Mucosa of descending colon (tissue), 3 donors: ENCODE measurements around the gene ANKZF1. TPM values are rescaled to one million over a fixed set of nuclear protein-coding genes. Genes with fewer than 3 reads are reported as not detected.

Source experiments
- ATAC-seq: fragments of 200-7000 bp; cut with Tn5 transposase; one replicate; pipeline ENCODE4 v1.9.1; 2020; ENCODE audit warnings: mild to moderate bottlenecking, moderate library complexity
- DNase-seq, 3 donors: peaks; one replicate each; pipeline ENCODE4 v3.0.0-alpha.2; 2020
- H3K36me3 ChIP-seq: fragments of 200-600 bp; one replicate; pipeline ENCODE4 v1.8.0; 2021; ENCODE audit warnings: low read depth, mild to moderate bottlenecking
- H3K4me1 ChIP-seq: fragments of 200-600 bp; one replicate; pipeline ENCODE4 v1.8.0; 2021; ENCODE audit warnings: low read depth, mild to moderate bottlenecking
- H3K4me3 ChIP-seq: fragments of 200-600 bp; one replicate; pipeline ENCODE4 v1.8.0; 2021; ENCODE audit warnings: mild to moderate bottlenecking
- H3K9me3 ChIP-seq: fragments of 200-600 bp; one replicate; pipeline ENCODE4 v1.8.0; 2021; ENCODE audit warnings: mild to moderate bottlenecking
- intact Hi-C, 2 donors: fragments of 100-400 bp; cut with DNase I in 1 of 2; cut with micrococcal nuclease in 1 of 2; formaldehyde crosslinking; loops; one replicate each; pipeline versions ENCODE4 v1.11.0 to v1.11.1; 2022; cut with DNase I, micrococcal nuclease
- total RNA-seq, 3 donors: library from RNA; stranded (reverse); fragmentation: NEBNext Ultra II Directional in 2 of 3; extraction: Animal tissue kit (Norgen Biotek cat#: 25700) in 2 of 3; gene quantifications; one replicate each; pipeline versions ENCODE4 v1.2.1 to v1.2.4, GENCODE V29; 2021 to 2023
- TF ChIP-seq, protein P1 (sequence below): fragments of 200-600 bp; IDR thresholded peaks from one replicate; pipeline ENCODE4 v1.8.0; 2022; ENCODE audit warnings: antibody characterized with exemption, mild to moderate bottlenecking
- donor health status: DM: no; HTN: no; CAD: no; lungs with moderate emphysema.
- donor health status: DM: no; HTN: no; CAD: no.
- donor health status: DM: no; HTN: yes; CAD: no.

The ANKZF1 gene
- total RNA-seq, 3 donors from 2014 or later: 38.6 to 65.2 (median 47.1) TPM

DNA sequence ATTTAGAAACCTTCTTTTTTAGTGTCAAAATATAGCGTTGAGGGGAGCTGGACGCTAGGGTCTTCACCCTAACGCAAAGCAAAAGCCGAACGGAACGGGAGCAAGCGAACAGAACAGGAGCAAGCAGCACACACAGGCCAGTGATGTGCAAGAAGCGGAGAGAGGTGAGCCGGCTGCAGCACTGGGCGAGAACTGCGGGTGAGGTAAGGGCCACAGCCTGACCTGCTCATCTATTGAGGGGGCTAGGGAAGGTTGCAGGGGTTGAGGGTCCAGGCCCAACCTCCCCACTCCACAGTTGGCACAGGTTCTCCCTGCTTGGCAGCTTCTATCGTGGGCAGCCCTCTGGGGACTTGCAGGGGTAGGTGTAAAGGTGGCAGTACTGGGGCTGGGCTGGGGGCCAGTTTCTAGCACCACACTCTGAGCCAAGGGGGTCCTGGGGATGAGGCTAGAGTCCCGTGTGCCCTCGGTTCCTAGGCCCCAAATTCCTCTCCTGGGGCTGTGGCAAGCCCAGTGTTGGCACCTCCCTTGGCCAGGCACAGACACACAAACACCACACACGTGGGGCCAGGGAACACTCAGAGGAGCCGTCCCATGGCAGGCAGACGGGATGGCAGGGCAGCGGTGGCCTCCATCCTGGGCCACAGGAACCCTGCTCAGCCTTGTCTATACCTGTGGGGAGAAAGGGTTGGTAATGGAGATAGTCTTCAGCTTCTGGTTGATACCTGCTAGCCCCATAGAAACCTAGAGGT lies 9.6 kb upstream of the ANKZF1 start:
- Histone ChIP-seq H3K9me3 (no peaks in the 10 kb centered on the region), H3K36me3 (peaks cover 10% of the 10 kb centered on the region), H3K4me3 (no peak overlapping the region), H3K4me1 (peaks cover 26% of the 10 kb centered on the region)
- no peak for DNase-seq
- intact Hi-C loops: loop anchor here in 1 of 2 donors (10.0 kb wide), 1 partner anchor 55 kb away; the partner anchor contains the start of gene NHEJ1
- TF ChIP-seq, protein P1, sequence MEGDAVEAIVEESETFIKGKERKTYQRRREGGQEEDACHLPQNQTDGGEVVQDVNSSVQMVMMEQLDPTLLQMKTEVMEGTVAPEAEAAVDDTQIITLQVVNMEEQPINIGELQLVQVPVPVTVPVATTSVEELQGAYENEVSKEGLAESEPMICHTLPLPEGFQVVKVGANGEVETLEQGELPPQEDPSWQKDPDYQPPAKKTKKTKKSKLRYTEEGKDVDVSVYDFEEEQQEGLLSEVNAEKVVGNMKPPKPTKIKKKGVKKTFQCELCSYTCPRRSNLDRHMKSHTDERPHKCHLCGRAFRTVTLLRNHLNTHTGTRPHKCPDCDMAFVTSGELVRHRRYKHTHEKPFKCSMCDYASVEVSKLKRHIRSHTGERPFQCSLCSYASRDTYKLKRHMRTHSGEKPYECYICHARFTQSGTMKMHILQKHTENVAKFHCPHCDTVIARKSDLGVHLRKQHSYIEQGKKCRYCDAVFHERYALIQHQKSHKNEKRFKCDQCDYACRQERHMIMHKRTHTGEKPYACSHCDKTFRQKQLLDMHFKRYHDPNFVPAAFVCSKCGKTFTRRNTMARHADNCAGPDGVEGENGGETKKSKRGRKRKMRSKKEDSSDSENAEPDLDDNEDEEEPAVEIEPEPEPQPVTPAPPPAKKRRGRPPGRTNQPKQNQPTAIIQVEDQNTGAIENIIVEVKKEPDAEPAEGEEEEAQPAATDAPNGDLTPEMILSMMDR: no peak
- ATAC-seq: no peak

DNA sequence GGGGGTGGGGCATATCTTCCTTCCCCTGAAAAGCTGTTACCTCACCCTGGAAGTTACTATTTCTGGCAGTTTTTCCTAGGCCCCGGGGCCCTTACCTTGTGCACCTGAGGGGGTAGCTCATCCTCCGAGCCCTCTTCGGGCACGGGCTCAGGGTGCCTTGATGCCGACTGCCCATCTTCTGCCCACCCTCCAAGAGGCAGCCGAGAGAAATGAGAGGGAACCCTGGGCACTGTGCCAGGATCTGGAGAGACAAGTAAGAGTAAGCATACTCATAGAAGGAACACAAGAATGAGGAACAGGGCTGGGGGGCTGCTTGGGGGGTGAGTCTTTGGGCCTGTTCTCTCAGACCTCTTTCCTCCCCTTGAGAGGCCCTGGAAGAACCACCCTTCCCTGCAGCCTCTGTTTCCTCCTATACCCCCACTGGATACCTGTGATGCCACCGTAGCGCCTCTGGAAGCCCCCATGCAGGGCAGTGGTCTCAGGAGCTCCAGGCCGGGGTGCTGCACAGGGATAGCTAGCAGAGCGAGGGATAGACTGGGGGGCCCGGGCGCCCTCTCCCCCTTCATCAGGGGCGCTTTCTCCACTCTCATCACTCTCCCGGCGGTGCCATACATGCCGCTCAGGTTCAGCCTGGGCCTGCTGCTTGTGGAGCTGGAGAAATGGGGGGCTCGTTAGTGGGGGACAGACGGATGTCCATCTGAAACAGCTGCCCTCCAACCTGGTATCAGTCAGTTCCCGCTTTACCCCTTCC lies 8.8 kb upstream of the ANKZF1 start:
- Histone ChIP-seq H3K36me3 (peaks cover 10% of the 10 kb centered on the region), H3K4me1 (peaks cover 26% of the 10 kb centered on the region), H3K4me3 (no peak overlapping the region), H3K9me3 (no peaks in the 10 kb centered on the region)
- TF ChIP-seq, protein P1: no peak
- ATAC-seq (no peak), DNase-seq (no peak)
- intact Hi-C loops: no loop called here

DNA sequence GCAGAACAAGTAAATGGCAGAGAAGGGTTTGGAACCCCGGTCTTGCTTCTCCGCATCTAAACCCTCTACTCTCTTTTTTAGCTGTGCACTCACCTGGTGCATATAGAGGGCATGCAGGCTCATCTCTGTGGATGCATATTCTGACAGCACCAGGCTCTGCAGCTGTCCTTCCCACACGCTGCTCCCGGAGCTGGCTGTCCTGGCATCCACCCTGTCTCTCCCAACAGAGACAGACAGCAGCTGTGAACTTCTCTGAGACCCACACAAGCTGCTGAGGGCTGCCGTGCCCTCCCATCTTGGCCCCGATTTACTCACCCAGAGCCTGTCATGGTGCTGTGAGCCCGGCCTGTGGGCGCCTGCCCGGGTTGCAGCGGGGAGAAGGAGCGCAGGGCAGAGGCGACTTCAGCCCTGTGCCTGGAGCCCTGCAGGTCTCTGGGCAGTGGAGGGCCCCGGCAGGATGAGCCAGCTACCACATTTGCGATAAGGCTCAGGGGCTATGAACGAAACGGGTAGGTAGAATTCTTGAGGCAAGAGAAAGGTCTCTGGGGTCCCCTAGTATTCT lies 7.6 kb upstream of the ANKZF1 start:
- H3K4me1 ChIP-seq: peaks cover 26% of the 10 kb centered on the region
- H3K9me3 ChIP-seq: no peaks in the 10 kb centered on the region
- TF ChIP-seq, protein P1: no peak
- ATAC-seq (no peak), DNase-seq (no peak)
- H3K4me3 ChIP-seq: no peak overlapping the region
- intact Hi-C loops: no loop called here
- H3K36me3 ChIP-seq: peaks cover 10% of the 10 kb centered on the region

DNA sequence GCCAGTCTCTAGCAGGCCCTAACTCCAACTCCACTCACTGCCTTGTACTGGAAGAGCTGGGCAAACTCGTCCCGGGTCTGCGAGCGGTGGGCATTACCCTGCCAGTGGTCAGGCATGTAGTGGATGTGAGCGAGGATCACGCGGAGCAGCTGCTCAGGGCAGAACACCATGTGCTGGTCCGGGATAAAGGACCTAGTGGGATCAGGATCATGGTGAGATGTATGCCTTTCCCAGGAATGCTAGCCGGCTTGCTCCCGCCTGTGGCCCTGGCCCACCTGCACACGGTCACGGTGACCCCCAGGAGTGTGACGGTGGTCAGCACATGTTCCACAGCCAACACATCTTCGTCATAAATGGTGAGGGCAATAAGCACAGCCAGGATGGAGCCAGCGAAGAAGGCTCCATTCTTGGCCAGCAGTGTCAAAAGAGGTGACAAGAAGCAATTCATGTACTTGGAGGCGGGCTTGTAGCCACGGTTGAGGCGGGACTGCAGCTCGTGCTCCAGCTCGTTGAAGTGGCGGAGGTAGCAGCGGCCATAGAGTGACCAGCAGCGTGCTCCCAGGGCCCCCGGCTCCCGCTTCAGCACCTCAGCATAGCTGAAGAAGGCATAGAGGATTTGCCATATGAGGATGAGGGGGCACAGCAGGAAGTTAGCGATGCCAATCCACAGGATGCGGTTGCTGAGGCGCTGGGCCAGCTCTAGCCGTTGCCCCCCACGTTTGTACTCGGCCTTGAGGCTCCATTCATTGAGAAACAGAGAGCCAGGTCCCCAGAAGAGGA lies 5.6 kb upstream of the ANKZF1 start:
- intact Hi-C loops: no loop called here
- Histone ChIP-seq H3K9me3 (no peaks in the 10 kb centered on the region), H3K4me1 (peaks cover 14% of the 10 kb centered on the region), H3K36me3 (peaks cover 10% of the 10 kb centered on the region), H3K4me3 (no peak overlapping the region)
- TF ChIP-seq, protein P1: no peak
- DNase-seq (no peak), ATAC-seq (no peak)

DNA sequence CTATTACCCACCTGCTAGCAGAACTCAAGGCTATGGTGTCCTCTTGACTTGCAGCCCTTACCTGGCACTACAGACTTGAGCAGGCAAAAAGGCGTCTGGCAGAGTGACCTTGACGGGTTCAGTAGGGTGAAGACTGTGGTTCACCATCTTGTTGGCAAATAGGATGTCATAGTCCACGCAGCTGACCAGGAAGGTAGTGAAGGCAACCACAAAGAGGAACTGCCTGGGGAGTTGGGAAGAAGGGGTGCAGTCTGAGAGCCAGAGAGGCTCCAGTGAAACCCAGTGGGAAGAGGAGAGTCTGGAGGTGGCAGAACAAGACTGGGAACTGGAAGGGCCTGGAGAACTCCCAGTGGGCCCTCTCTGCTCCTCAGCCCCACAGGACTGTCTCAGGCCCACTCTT lies 4.3 kb upstream of the ANKZF1 start:
- intact Hi-C loops: no loop called here
- DNase-seq (no peak), ATAC-seq (no peak)
- H3K9me3 ChIP-seq: no peaks in the 10 kb centered on the region
- peaks cover 9% of the 10 kb centered on the region for H3K4me1 ChIP-seq
- H3K36me3 ChIP-seq: peaks cover 10% of the 10 kb centered on the region
- TF ChIP-seq, protein P1: no peak
- no peak overlapping the region for H3K4me3 ChIP-seq
